Endodermal cell (in vitro differentiated cells): ENCODE results near the gene ANKRD42. TPM values are rescaled to one million over a fixed set of nuclear protein-coding genes. Genes with fewer than 3 reads are reported as not detected.

Experiments
- DNase-seq: peaks from one replicate; pipeline ENCODE4 v3.0.0-alpha.2; 2017
- H3K27ac ChIP-seq: 2 replicates; pipeline ENCODE4 v1.5.1; 2013; ENCODE audit warnings: mild to moderate bottlenecking, low read depth, low read length, moderate library complexity
- H3K27me3 ChIP-seq: 2 replicates; pipeline ENCODE4 v1.6.1; 2013; ENCODE audit warnings: mild to moderate bottlenecking, low read length, moderate library complexity; ENCODE audit not compliant: insufficient read depth, control insufficient read depth, poor library complexity, severe bottlenecking
- H3K36me3 ChIP-seq: 2 replicates; pipeline ENCODE4 v1.7.0; 2013; ENCODE audit warnings: mild to moderate bottlenecking, low read length, moderate library complexity; ENCODE audit not compliant: control insufficient read depth, insufficient read depth
- H3K4me1 ChIP-seq: one replicate; pipeline ENCODE4 v1.7.0; 2013; ENCODE audit warnings: low read length; ENCODE audit not compliant: control insufficient read depth, insufficient read depth
- H3K4me3 ChIP-seq: 2 replicates; pipeline ENCODE4 v1.5.1; 2013; ENCODE audit warnings: mild to moderate bottlenecking, low read length, moderate library complexity
- H3K9ac ChIP-seq: 2 replicates; pipeline ENCODE4 v1.6.1; 2013; ENCODE audit warnings: mild to moderate bottlenecking, low read length, moderate library complexity; ENCODE audit not compliant: poor library complexity, severe bottlenecking; ENCODE audit errors: extremely low read depth
- H3K9me3 ChIP-seq: 2 replicates; pipeline ENCODE4 v1.6.1; 2013; ENCODE audit warnings: mild to moderate bottlenecking, low read length, moderate library complexity; ENCODE audit not compliant: control insufficient read depth
- H3K27ac Mint-ChIP-seq: 2 replicates; pipeline ENCODE4 v1.8.0; 2020; ENCODE audit warnings: mixed read lengths
- H3K27me3 Mint-ChIP-seq: 2 replicates; pipeline ENCODE4 v1.8.0; 2021; ENCODE audit warnings: mild to moderate bottlenecking, mixed read lengths; ENCODE audit not compliant: insufficient read depth
- H3K36me3 Mint-ChIP-seq: 2 replicates; pipeline ENCODE4 v1.8.0; 2020; ENCODE audit warnings: low read depth, mixed read lengths
- H3K4me1 Mint-ChIP-seq: 2 replicates; pipeline ENCODE4 v1.8.0; 2020; ENCODE audit warnings: mixed read lengths
- H3K4me3 Mint-ChIP-seq: 2 replicates; pipeline ENCODE4 v1.8.0; 2020; ENCODE audit warnings: mild to moderate bottlenecking, moderate library complexity, mixed read lengths
- H3K9me3 Mint-ChIP-seq: 2 replicates; pipeline ENCODE4 v1.8.0; 2020; ENCODE audit warnings: mild to moderate bottlenecking, mixed read lengths
- CTCF ChIP-seq: fragments of 200-600 bp; sonication (generic); conservative IDR thresholded peaks from 2 replicates; pipeline ENCODE4 v1.5.0; 2021; ENCODE audit warnings: antibody characterized with exemption, mild to moderate bottlenecking
- WGBS, 2 experiments: methylation state at CpG; one replicate each; pipeline versions ENCODE4 v1.1.5 to v1.1.7; 2013; ENCODE audit warnings: missing lambda C conversion rate in 2 of 2, mixed read lengths in 1 of 2; ENCODE audit not compliant: insufficient coverage in 1 of 2, insufficient read length in 1 of 2; 5-methylcytosine and 5-hydroxymethylcytosine counted together
- total RNA-seq, 2 donors: library from RNA; stranded (reverse); fragmentation: NEBNext Ultra II Directional in 1 of 2; extraction: Animal tissue kit (Norgen Biotek cat#: 25700) in 1 of 2; gene quantifications; 2 replicates in 1 of 2; 3 replicates in 1 of 2; pipeline ENCODE4 v1.2.1, GENCODE V29; 2021

ANKRD42 gene
- total RNA-seq, 2 donors from 2014 or later = 11.1 to 11.4 TPM

- H3K4me3 ChIP-seq = peak overlapping the region; percentile 35
- Mint-ChIP-seq H3K27ac (no peak overlapping the region), H3K4me1 (peaks cover 29% of the 10 kb centered on the region), H3K27me3 (no peaks in the 10 kb centered on the region), H3K9me3 (peaks cover 22% of the 10 kb centered on the region), H3K36me3 (peaks cover 72% of the 10 kb centered on the region), H3K4me3 (no peak overlapping the region)
- no peak overlapping the region for H3K27ac ChIP-seq
- H3K4me1 ChIP-seq = no peaks in the 10 kb centered on the region
- peaks cover 11% of the 10 kb centered on the region for H3K9me3 ChIP-seq
- no peak overlapping the region for H3K9ac ChIP-seq
- DNase-seq = no peak
- peaks cover 58% of the 10 kb centered on the region for H3K36me3 ChIP-seq
- H3K27me3 ChIP-seq = no peaks in the 10 kb centered on the region
- no peak for TF ChIP-seq CTCF
Measured at GRCh38 chr11:83272627-83273026, 79.1 kb downstream of the ANKRD42 start.

- no peak overlapping the region for H3K27ac Mint-ChIP-seq
- H3K4me3 Mint-ChIP-seq = no peak overlapping the region
- H3K27me3 Mint-ChIP-seq = no peaks in the 10 kb centered on the region
- Histone ChIP-seq H3K9ac (no peak overlapping the region), H3K9me3 (peaks cover 21% of the 10 kb centered on the region), H3K4me3 (no peak overlapping the region), H3K4me1 (no peaks in the 10 kb centered on the region), H3K27ac (no peak overlapping the region), H3K27me3 (no peaks in the 10 kb centered on the region), H3K36me3 (peaks cover 91% of the 10 kb centered on the region)
- no peak for TF ChIP-seq CTCF
- WGBS, 2 experiments = 89 to 96% methylated on average over 4 to 7 of the region's 8 CpGs
- DNase-seq = no peak
- peaks cover 79% of the 10 kb centered on the region for H3K36me3 Mint-ChIP-seq
- peaks cover 15% of the 10 kb centered on the region for H3K9me3 Mint-ChIP-seq
- H3K4me1 Mint-ChIP-seq = no peaks in the 10 kb centered on the region
Measured at GRCh38 chr11:83275888-83276641, 82.6 kb downstream of the ANKRD42 start.

GRCh38 chr11:83278351-83278750 lies 84.8 kb downstream of the ANKRD42 start:
- no peak overlapping the region for H3K4me3 Mint-ChIP-seq
- Histone ChIP-seq H3K9me3 (peaks cover 10% of the 10 kb centered on the region), H3K4me3 (no peak overlapping the region), H3K4me1 (peaks cover 12% of the 10 kb centered on the region), H3K27ac (no peak overlapping the region), H3K36me3 (peaks cover 88% of the 10 kb centered on the region), H3K9ac (no peak overlapping the region), H3K27me3 (no peaks in the 10 kb centered on the region)
- TF ChIP-seq CTCF = no peak
- DNase-seq = no peak
- H3K27ac Mint-ChIP-seq = no peak overlapping the region
- H3K9me3 Mint-ChIP-seq = no peaks in the 10 kb centered on the region
- H3K4me1 Mint-ChIP-seq = peaks cover 15% of the 10 kb centered on the region
- no peaks in the 10 kb centered on the region for H3K27me3 Mint-ChIP-seq
- peaks cover 60% of the 10 kb centered on the region for H3K36me3 Mint-ChIP-seq
